Type B pancreatic cell (in vitro differentiated cells): Measurements from ENCODE around the gene PLAC1. TPM values are rescaled to one million over a fixed set of nuclear protein-coding genes. Genes with fewer than 3 reads are reported as not detected.

Experiments
- DNase-seq: peaks from one replicate; pipeline ENCODE4 v3.0.0; 2021; ENCODE audit warnings: mixed read lengths; ENCODE audit not compliant: unreplicated experiment; ENCODE audit errors: extremely low spot score
- H3K27ac Mint-ChIP-seq: 2 replicates; pipeline ENCODE4 v1.8.0; 2021; ENCODE audit warnings: mild to moderate bottlenecking, mixed read lengths
- H3K27me3 Mint-ChIP-seq: 2 replicates; pipeline ENCODE4 v1.8.0; 2021; ENCODE audit warnings: mixed read lengths
- H3K36me3 Mint-ChIP-seq: 2 replicates; pipeline ENCODE4 v1.8.0; 2021; ENCODE audit warnings: mixed read lengths
- H3K4me1 Mint-ChIP-seq: one replicate; pipeline ENCODE4 v1.8.0; 2021; ENCODE audit warnings: mixed read lengths; ENCODE audit not compliant: unreplicated experiment
- H3K4me3 Mint-ChIP-seq: 2 replicates; pipeline ENCODE4 v1.8.0; 2021; ENCODE audit warnings: mild to moderate bottlenecking, mixed read lengths
- H3K9me3 Mint-ChIP-seq: 2 replicates; pipeline ENCODE4 v1.8.0; 2021; ENCODE audit warnings: mixed read lengths
- total RNA-seq: library from RNA; stranded (reverse); gene quantifications from 2 replicates; pipeline ENCODE4 v1.2.1, GENCODE V29; 2021; ENCODE audit warnings: low replicate concordance
- TF ChIP-seq, protein P1 (sequence below): fragments of 200-600 bp; sonication (generic); conservative IDR thresholded peaks from 2 replicates; pipeline ENCODE4 v1.5.0; 2021; ENCODE audit warnings: antibody characterized with exemption, mild to moderate bottlenecking

Gene PLAC1
- total RNA-seq, 1 donor from 2014 or later = 0.43 TPM

DNA sequence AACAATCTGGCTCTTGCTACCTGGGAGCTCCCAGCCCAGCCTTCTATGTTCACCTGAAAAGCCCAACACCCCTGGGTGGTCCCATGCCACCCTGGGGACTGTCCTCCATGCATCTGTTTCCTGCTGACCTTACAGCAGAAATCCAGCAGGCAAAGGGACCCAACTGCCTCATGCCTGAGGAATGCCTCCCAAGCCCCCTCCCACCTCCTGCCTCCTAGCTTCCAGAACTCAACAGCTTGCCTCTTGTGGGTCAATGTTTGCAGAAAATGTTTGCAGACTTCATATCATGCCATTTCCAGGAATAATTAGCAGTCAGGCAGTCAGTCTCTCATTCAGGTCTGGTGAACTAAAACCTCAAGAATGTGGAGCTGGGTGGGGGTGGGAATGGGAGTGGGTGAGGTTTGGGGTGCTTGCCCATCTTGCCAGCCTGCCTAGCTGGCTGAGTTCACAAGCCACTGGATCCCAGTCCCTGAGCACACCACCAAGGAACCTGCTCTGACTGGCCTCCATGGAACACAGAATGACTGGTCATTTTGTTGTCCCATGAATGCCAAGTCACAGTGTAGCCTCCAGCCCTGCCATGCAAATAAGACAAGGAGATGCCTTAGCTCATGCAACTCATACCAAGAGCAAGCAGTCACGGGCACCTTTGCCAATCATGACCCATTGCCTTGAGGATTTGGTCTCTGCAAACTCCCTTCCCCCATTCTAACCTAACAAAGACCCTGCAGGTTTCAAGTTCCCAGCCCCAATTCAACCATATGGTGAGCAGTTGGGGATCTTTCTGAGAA is 12.1 kb upstream of the PLAC1 start:
- Mint-ChIP-seq H3K4me3 (no peak overlapping the region), H3K36me3 (no peaks in the 10 kb centered on the region), H3K27ac (no peak overlapping the region), H3K27me3 (no peaks in the 10 kb centered on the region), H3K4me1 (no peaks in the 10 kb centered on the region), H3K9me3 (no peaks in the 10 kb centered on the region)
- DNase-seq = no peak
- TF ChIP-seq, protein P1, sequence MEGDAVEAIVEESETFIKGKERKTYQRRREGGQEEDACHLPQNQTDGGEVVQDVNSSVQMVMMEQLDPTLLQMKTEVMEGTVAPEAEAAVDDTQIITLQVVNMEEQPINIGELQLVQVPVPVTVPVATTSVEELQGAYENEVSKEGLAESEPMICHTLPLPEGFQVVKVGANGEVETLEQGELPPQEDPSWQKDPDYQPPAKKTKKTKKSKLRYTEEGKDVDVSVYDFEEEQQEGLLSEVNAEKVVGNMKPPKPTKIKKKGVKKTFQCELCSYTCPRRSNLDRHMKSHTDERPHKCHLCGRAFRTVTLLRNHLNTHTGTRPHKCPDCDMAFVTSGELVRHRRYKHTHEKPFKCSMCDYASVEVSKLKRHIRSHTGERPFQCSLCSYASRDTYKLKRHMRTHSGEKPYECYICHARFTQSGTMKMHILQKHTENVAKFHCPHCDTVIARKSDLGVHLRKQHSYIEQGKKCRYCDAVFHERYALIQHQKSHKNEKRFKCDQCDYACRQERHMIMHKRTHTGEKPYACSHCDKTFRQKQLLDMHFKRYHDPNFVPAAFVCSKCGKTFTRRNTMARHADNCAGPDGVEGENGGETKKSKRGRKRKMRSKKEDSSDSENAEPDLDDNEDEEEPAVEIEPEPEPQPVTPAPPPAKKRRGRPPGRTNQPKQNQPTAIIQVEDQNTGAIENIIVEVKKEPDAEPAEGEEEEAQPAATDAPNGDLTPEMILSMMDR = no peak

DNA sequence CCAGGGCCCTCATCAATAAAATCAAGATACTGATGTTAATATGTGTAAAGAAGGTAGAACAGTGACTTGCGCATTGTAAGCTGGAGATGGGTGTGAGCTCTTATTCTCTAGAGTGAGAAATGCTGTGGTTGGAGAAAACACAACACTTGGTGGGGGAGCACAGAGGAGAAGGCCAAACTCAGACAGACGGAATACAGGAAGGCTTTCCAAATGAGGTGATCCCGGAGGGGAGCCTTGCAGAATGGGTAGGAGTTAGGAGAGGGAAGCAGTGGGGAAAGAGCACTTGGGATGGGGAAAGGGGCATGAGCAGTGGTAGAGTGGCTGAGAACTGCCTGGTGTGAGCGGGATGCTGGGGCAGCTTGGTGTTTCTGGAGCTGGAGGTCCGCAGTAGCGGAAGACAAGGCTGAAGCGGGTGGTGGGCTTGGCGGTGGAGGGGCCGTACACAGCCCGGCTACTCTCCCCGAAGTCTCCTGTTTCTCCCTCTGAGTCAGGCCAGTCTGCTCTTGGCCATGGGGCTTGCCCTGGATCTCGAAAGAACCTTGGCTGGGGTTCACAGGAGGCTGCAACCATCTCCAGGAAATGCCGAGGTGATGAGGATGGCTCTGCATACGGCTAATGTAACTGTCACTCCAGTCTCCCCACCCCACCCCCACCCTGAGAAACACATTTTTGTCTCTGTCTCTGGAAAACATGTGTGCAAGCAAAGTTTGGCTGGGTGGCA is 11.3 kb upstream of the PLAC1 start:
- Mint-ChIP-seq H3K4me3 (no peak overlapping the region), H3K27ac (no peak overlapping the region), H3K4me1 (no peaks in the 10 kb centered on the region), H3K36me3 (no peaks in the 10 kb centered on the region), H3K9me3 (no peaks in the 10 kb centered on the region), H3K27me3 (no peaks in the 10 kb centered on the region)
- DNase-seq = no peak
- TF ChIP-seq, protein P1 = no peak

DNA sequence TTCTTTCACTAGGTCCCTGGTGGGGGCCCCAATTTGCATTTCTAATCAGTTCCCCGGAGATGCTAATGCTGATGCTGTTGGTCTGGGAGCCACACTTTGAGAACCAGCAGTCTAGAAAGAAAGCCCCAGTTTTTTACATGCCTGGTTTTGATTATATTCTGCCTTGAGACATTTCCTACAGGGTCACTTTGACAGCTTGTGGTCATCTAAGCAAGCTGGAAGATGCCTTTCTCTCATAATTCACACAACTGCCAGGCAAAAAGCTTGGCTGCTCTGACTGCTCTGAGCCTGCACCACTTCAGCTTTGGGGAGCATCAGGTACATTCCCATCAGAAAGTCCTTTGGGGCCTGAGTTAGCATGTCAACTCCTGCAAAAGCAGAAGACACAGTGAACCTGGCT is 5.9 kb upstream of the PLAC1 start:
- DNase-seq = no peak
- Mint-ChIP-seq H3K27ac (no peak overlapping the region), H3K9me3 (no peaks in the 10 kb centered on the region), H3K27me3 (no peaks in the 10 kb centered on the region), H3K36me3 (no peaks in the 10 kb centered on the region), H3K4me3 (no peak overlapping the region), H3K4me1 (no peaks in the 10 kb centered on the region)
- TF ChIP-seq, protein P1 = no peak

DNA sequence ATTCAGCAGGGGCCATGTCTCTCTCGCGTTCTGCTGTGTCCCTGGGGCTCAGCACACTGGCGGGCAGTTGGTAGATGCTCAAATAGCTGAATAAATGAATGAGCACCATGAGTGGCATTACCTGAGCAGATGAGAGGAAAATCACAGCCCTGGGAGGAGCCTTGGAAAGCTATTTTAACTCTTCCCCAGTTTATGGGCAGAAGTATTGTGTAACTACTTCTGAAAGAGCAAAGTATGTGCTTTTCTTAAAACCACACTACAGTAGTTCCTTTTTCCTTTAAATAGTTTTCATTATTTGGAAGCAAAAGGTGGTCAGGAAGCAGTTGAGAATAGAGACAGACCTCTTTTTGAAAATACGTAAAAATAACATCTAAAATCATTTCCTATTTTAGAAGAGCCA is 3.0 kb upstream of the PLAC1 start:
- Mint-ChIP-seq H3K4me3 (no peak overlapping the region), H3K27ac (no peak overlapping the region), H3K4me1 (peaks cover 5% of the 10 kb centered on the region), H3K27me3 (no peaks in the 10 kb centered on the region), H3K9me3 (no peaks in the 10 kb centered on the region), H3K36me3 (no peaks in the 10 kb centered on the region)
- TF ChIP-seq, protein P1 = no peak
- no peak for DNase-seq

DNA sequence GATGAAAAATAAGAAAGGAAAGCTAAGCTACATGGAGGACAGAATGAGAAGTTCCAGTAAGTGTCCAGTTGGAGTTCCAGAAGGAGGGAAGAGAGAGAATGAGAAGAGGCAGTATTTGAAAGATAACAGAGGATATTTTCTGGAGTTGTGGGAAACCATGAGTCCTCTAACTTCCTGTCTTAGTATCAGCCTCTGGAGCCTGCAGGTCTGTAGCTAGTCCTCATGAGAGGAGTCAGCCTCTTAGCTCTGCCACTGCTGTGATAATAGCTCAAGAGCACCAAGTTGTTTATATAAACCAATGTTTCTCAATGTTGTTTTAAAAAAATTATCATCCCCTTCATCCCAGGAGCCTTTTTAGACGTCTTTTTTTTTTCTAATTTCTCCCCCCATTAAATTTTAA is 2.4 kb upstream of the PLAC1 start:
- peaks cover 5% of the 10 kb centered on the region for H3K4me1 Mint-ChIP-seq
- H3K9me3 Mint-ChIP-seq = no peaks in the 10 kb centered on the region
- no peak overlapping the region for H3K27ac Mint-ChIP-seq
- DNase-seq = no peak
- TF ChIP-seq, protein P1 = no peak
- no peak overlapping the region for H3K4me3 Mint-ChIP-seq
- H3K36me3 Mint-ChIP-seq = no peaks in the 10 kb centered on the region
- H3K27me3 Mint-ChIP-seq = no peaks in the 10 kb centered on the region
